ENCODE results near the gene PPP1R15A. TPM values are rescaled to one million over a fixed set of nuclear protein-coding genes. Genes with fewer than 3 reads are reported as not detected.
"Not testable (repeated sequence)": the region's sequence is repeated elsewhere in the genome, so short reads cannot be mapped to it uniquely, and the experiment has no call there.

PPP1R15A gene
- total and polyA plus RNA-seq, 2 experiments from 2014 or later = 14.0 to 15.8 TPM

- H3K4me3 ChIP-seq = no peak overlapping the region
- no peak overlapping the region for H3K27ac ChIP-seq (ENCODE audit: low read depth)
- H3K27ac Mint-ChIP-seq = no peak overlapping the region
- H3K4me1 Mint-ChIP-seq = peaks cover 4% of the 10 kb centered on the region; the same call in 2 of the 3 replicates
- no peaks in the 10 kb centered on the region for H3K79me2 ChIP-seq (replicated peaks; ENCODE audit: insufficient read depth)
- peaks cover 16% of the 10 kb centered on the region; the same call in 2 of the 3 replicates for H3K36me3 Mint-ChIP-seq (ENCODE audit: low read depth)
- H3K36me3 ChIP-seq (ENCODE audit: insufficient read depth) = no peaks in the 10 kb centered on the region
- H3K4me3 Mint-ChIP-seq = no peak overlapping the region
- H3K27me3 Mint-ChIP-seq (ENCODE audit: insufficient read depth, low read depth, poor library complexity) = peaks cover 10% of the 10 kb centered on the region
- H3K4me1 ChIP-seq (ENCODE audit: insufficient read depth) = no peaks in the 10 kb centered on the region
- DNase-seq (ENCODE audit: low spot score) (no peak), ATAC-seq (no peak)
- no peak overlapping the region for H2AFZ ChIP-seq
- TF ChIP-seq REST (IDR thresholded peaks at IDR 0.05; ENCODE audit: unreplicated experiment) (no peak), CTCF (conservative IDR thresholded peaks at IDR 0.05; ENCODE audit: low read depth in 2 of 2) (peak in 1 of 2 experiments; percentile 12; a peak in 1 of 4 replicates), EZH2 (IDR thresholded peaks at IDR 0.05; ENCODE audit: low read depth, unreplicated experiment) (no peak), ZNF114 (CRISPR knock-in tag; IDR thresholded peaks at IDR 0.05) (no peak)
- no peaks in the 10 kb centered on the region for H3K9me3 Mint-ChIP-seq
- H4K20me1 ChIP-seq (replicated peaks; ENCODE audit: insufficient read depth) = no peaks in the 10 kb centered on the region
- H3F3A ChIP-seq (replicated peaks; ENCODE audit: low read depth) = no peaks in the 10 kb centered on the region
- H3K9me2 ChIP-seq (ENCODE audit: insufficient read depth) = no peaks in the 10 kb centered on the region
- no peak overlapping the region for H3K4me2 ChIP-seq
- H3K27me3 ChIP-seq (ENCODE audit: insufficient read depth) = no peaks in the 10 kb centered on the region
Observed at GRCh38 chr19:48845384-48845783, 26.8 kb upstream of the PPP1R15A start.

- H3K9me2 ChIP-seq (ENCODE audit: insufficient read depth); H3K4me2 ChIP-seq; H3K79me2 ChIP-seq (replicated peaks; ENCODE audit: insufficient read depth); ATAC-seq; H3K4me1 ChIP-seq (ENCODE audit: insufficient read depth); H3K9me3 Mint-ChIP-seq; H3F3A ChIP-seq (replicated peaks; ENCODE audit: low read depth); H2AFZ ChIP-seq; DNase-seq (ENCODE audit: low spot score); H3K4me1 Mint-ChIP-seq; H3K27ac Mint-ChIP-seq; H4K20me1 ChIP-seq (replicated peaks; ENCODE audit: insufficient read depth); H3K4me3 ChIP-seq; H3K27ac ChIP-seq (ENCODE audit: low read depth); H3K36me3 ChIP-seq (ENCODE audit: insufficient read depth); H3K4me3 Mint-ChIP-seq; H3K27me3 ChIP-seq (ENCODE audit: insufficient read depth): not testable (repeated sequence)
- peaks cover 10% of the 10 kb centered on the region for H3K27me3 Mint-ChIP-seq (ENCODE audit: insufficient read depth, low read depth, poor library complexity)
- peaks cover 16% of the 10 kb centered on the region; the same call in 2 of the 3 replicates for H3K36me3 Mint-ChIP-seq (ENCODE audit: low read depth)
Observed at GRCh38 chr19:48846659-48847058, 25.6 kb upstream of the PPP1R15A start.

- Histone ChIP-seq H3K36me3 (ENCODE audit: insufficient read depth) (no peaks in the 10 kb centered on the region; the same call in 1 of the 2 replicates), H3K4me1 (ENCODE audit: insufficient read depth) (no peaks in the 10 kb centered on the region), H3K79me2 (replicated peaks; ENCODE audit: insufficient read depth) (no peaks in the 10 kb centered on the region), H4K20me1 (replicated peaks; ENCODE audit: insufficient read depth) (no peaks in the 10 kb centered on the region), H3K9me2 (ENCODE audit: insufficient read depth) (no peaks in the 10 kb centered on the region), H3F3A (replicated peaks; ENCODE audit: low read depth) (no peaks in the 10 kb centered on the region), H3K4me2 (no peak overlapping the region), H3K27ac (ENCODE audit: low read depth) (no peak overlapping the region), H2AFZ (no peak overlapping the region), H3K4me3 (no peak overlapping the region), H3K27me3 (ENCODE audit: insufficient read depth) (no peaks in the 10 kb centered on the region)
- DNase-seq (ENCODE audit: low spot score) (no peak), ATAC-seq (peak; percentile 32; the same call in 2 of the 3 replicates)
- no peak overlapping the region for H3K4me3 Mint-ChIP-seq
- no peaks in the 10 kb centered on the region for H3K9me3 Mint-ChIP-seq
- H3K27ac Mint-ChIP-seq = no peak overlapping the region
- H3K27me3 Mint-ChIP-seq (ENCODE audit: insufficient read depth, low read depth, poor library complexity) = peaks cover 12% of the 10 kb centered on the region
- no peaks in the 10 kb centered on the region for H3K4me1 Mint-ChIP-seq
- H3K36me3 Mint-ChIP-seq (ENCODE audit: low read depth) = no peaks in the 10 kb centered on the region
- TF ChIP-seq CREB1 (CRISPR knock-in tag; IDR thresholded peaks at IDR 0.05; ENCODE audit: low read depth) (no peak), CTCF (conservative IDR thresholded peaks at IDR 0.05; ENCODE audit: low read depth in 2 of 2) (no peak)
Observed at GRCh38 chr19:48852292-48852691, 19.9 kb upstream of the PPP1R15A start.
